Pulmonary artery endothelial cell (primary cell): ENCODE data around the gene ANO8. TPM values are rescaled to one million over a fixed set of nuclear protein-coding genes. Genes with fewer than 3 reads are reported as not detected.
"Not testable (repeated sequence)": the region's sequence is repeated elsewhere in the genome, so short reads cannot be mapped to it uniquely, and the experiment has no call there.

ENCODE experiments used
- DNase-seq: peaks from one replicate; pipeline ENCODE4 v3.0.0-alpha.2; 2011; ENCODE audit warnings: low read depth, low spot score
- total RNA-seq: library from RNA; depleted of rRNA; stranded (reverse); fragments of >200 nt; gene quantifications from 2 replicates; pipeline ENCODE4 v1.2.3, GENCODE V29; 2014

ANO8 gene
- total RNA-seq, 1 donor from 2014 or later, result 2.0 TPM

DNA sequence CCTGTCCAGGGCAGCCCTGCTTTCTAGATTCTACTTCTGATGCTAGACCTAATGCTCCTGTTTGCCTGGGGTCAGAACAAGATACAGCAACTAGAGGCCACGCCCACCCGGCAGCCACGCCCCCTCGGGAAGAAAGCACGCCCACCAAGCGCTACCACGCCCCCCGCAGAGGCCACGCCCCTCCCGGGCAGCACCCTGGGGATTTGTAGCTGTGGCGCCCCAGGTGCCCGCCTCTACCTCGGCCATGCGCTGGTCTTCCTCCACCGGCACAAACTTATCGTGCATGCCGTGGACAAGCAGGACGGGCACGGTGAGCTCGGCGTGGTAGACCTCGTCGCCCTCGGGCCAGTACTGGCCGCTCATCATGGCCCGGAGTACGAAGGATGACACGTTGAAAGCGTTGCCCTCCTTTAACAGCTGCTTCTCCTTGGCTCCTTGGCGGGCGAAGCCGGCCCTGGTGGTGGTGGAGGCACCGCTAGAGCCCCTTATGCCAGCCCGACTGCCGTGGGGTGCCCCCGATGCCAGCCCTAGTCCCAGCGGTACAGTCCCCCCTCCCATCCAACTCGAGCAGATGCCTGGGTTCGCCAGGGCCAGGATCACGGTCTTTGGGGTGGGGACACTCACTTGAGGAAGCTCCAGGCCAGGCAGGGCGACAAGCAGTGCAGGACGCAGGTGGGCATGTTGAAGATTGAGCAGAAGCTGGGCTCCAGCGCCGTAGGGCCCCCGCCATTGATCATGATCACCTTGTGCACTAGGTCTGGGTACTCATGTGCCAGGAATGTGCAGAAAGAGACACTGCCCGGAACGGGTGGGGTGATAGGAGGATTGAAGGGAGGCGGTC lies 40.4 kb downstream of the ANO8 start:
- no peak for DNase-seq

DNA sequence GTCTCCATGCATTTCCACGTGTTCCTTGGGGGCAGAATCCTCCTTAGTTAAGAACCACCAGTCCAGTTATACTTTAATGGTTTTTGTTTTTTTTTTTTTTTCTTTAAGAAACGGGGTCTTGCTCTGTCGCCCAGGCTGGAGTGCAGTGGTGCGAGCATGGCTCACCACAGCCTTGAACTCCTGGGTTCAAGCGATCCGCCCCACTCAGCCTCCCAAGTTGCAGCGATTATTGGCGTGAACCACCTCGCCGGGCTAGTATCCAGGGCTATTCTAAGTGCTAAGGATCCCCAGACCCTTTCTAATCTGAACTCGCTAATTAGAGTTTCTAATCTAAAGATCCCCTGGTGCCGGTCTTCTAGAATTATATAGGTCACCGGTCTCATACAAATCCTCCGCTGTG lies 41.0 kb downstream of the ANO8 start:
- no peak for DNase-seq

DNA sequence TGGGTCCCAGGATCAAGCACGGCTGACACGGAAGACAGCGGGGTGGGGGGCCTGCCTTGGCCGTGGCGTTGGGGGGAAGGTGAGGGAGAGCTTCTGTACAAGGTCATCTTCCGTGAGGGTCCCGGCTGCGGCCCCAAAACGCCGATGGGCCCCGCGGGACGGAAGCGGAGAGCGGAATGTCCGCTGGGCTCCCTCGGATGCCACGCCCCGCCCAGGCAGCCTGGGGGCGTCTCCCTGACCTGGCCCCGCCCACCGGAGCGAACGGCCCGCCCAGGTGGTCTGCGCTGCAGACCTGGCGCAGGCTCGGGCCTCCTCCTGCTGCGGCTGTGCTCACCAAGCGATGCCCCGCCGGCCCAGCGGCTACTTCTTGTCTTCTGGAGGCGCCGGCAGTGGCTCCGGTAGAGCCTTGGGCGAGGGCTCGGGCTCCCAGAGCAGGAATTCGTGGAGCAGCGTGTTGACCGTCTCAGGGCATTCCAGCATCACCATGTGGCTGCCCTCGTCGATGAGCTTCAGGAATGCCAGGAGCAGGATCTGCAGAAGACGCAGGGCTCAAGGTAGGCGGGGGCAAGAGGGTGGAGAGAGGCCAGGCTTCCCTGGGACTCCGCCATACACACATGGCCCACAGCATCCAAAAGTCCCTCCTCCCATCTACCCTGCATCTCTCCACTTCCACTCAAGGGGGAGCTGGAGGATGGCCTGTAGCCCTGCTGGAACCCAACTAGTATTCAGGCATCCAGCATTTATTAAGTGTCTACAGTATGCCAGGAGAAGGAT lies 42.2 kb downstream of the ANO8 start:
- peak; percentile 69 for DNase-seq

DNA sequence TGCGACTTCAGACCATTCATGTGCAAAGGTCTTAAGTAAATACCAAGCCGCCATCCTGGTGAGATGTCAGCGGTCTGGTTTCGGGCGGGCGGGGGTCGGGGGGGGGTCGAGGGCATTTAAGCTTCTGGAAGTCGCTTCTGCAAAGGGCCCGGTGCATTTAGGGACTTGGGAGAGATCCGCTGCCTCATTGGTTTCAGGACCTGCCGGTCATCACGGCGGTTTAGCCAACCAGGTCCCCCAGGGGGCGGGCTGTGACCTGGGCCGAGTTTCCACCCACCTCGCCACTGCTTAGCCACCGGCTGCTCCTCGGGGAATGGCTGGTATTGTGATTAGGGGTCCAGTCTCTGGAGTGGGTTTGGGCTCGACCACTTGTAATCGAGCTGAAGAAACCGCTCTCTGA lies 45.2 kb downstream of the ANO8 start:
- DNase-seq, result peak; percentile 60

DNA sequence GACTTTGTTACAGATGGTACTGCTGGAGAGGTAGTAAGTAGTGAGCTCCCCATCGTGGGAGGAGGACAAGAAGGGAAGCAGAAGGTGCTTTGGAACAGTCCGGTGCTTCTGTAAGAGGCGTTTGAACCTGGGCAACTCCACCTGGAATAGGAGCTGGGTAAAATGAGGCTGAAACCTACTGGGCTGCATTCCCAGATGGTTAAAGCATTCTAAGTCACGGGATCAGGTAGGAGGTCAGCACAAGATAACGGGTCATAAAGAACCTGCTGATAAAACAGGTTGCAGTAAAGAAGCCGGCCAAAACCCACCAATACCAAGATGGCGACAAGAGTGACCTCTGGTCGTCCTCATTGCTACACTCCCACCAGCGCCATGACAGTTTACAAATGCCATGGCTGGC lies 47.9 kb downstream of the ANO8 start:
- no peak for DNase-seq

DNA sequence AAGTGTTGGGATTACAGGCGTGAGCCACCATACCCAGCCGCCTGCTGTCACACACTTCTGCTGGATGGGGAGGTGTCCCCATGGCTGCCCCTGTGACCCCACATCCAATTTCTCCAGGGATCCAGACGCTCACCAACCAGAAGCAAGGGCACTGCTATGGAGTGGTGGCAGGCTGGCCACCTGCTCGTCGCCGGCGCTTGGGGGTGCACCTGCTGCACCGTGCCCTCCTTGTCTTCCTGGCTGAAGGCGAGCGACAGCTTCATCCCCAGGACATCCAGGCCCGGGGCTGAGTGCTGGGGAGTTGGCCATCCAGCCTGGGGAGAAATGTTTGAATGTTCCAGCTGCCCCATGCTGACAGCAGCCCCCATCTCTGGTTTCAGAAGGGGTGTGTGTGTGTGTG lies 48.4 kb downstream of the ANO8 start:
- no peak for DNase-seq

DNA sequence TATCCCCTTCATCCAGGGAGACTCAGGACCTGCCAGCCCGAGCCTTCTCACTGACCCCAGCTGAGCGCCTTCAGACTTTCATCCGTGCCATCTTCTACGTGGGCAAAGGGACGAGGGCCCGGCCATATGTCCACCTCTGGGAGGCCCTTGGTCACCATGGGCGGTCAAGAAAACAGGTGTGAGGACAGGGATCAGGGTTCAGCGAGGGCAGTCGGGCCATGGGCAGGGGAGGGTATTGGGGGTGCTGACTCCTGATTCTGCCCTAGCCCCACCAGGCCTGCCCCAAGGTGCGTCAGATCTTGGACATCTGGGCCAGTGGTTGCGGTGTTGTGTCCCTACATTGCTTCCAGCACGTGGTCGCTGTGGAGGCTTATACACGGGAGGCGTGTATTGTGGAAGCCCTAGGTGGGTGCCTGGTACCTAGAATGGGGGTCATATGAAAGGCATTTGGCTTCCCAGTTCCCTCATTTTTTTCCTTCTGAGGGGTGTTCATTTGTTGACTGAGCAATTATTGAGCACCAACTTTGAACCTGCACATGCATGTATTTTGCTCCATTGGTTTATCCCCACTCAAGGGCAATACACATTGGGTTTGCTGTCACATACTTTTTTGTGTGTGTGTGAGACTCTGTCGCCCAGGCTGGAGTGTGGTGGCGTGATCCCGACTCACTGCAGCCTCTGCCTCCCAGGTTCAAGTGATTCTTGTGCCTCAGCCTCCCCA lies 49.1 kb downstream of the ANO8 start:
- no peak for DNase-seq

DNA sequence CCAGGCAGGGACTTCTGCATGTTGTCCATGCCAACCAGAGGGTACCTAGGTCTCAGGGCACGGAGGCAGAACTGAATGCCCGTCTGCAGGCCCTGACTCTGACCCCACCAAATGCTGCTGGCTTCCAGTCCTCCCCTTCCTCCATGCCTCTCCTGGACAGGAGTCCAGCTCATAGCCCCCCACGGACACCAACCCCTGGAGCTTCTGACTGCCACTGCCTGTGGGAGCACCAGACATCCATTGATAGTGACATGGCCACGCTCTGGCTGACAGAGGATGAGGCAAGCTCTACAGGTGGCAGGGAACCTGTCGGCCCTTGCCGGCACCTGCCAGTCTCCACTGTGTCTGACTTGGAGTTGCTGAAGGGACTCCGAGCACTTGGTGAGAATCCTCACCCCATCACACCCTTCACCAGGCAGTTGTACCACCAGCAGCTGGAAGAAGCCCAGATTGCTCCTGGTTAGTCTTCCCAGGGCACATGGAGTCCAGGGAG lies 51.1 kb downstream of the ANO8 start:
- no peak for DNase-seq

DNA sequence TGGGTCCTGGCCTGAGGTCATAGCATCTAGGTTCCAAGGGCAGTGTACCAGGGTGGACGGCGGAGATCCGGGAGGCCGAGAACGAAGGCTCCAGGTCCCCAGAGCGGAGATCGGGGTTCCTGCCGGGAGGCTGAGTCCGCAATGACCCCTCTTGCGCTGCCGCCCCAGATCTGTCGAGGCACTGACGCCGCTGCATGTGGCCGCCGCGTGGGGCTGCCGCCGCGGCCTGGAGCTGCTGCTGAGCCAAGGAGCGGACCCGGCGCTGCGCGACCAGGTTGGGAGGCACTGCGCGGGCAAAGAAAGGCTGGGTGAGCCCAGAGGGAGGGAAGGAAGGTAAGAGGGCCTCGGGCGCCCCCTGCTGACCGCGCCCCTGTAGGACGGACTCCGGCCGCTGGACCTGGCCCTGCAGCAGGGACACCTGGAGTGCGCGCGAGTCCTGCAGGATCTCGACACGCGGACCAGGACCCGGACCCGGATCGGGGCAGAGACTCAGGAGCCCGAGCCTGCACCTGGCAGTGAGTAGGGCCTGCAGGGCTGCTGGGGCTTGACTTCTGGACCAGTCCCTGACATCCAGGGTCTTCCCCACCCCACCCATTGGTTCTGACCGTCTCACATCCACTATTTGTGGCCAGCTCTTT lies 52.0 kb downstream of the ANO8 start:
- DNase-seq, result peak; percentile 50

DNA sequence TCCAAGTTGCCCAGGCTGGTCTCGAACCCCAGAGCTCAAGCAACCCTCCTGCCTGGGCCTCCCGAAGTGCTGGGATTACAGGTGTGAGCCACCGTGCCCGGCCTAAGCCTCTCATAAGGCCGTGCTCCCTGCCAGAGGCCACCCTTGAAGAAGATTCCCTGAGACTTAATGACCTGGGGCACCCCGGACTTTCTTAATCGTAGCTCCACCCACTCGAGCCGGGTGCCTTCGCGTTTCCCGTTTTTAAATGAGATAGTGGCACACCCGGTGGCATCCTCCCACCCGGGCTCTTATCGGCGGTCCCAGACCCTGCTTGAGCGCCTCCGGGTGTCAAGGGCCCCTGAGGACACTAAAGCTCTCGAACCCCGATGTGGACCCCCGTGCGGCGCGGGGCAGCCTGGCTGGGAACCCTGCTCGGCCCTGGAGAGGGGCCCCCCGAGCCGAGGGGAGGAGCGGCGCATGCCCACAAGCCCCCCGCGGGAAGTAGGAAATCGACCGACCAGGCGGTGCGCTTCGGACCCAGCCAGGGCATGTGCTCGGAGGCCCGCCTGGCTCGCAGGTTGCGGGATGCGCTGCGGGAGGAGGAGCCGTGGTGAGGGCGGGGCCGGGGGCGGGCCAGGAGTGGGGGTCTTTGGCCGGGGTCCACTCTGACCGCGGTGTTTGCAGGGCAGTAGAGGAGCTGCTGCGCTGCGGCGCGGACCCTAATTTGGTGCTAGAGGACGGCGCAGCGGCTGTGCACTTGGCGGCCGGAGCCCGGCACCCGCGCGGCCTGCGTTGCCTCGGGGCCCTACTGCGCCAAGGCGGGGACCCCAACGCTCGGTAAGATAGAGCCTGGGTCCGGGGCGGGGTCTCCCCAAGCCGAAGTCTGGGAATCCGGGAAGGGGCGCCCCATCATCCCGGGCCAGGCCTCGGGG lies 53.0 kb downstream of the ANO8 start, which contains the start of gene ANKLE1:
ANKLE1 (plus strand) TSS at position 511 of the 914 bp plus-strand sequence; CDS start at position 531, 20 bp downstream.
- no peak for DNase-seq

DNA sequence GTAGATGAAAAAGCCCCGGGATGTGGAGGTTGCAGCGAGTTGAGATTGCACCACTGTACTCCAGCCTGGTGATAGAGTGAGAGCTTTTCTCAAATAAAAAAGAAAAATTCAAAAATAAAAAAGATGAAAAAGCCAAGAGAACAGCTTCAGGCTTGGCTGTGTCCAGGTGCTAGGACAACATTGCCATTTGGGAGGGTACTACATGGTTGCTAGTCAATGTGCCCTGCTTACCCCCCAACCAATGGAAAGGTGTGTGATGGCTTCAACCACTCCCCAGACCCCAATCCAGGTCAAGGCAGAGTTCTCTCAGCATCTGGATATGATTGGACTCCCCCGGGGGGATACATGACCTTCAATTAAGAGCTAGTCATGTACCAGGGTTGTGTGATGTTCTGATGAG lies 55.2 kb downstream of the ANO8 start:
- DNase-seq, result no peak

DNA sequence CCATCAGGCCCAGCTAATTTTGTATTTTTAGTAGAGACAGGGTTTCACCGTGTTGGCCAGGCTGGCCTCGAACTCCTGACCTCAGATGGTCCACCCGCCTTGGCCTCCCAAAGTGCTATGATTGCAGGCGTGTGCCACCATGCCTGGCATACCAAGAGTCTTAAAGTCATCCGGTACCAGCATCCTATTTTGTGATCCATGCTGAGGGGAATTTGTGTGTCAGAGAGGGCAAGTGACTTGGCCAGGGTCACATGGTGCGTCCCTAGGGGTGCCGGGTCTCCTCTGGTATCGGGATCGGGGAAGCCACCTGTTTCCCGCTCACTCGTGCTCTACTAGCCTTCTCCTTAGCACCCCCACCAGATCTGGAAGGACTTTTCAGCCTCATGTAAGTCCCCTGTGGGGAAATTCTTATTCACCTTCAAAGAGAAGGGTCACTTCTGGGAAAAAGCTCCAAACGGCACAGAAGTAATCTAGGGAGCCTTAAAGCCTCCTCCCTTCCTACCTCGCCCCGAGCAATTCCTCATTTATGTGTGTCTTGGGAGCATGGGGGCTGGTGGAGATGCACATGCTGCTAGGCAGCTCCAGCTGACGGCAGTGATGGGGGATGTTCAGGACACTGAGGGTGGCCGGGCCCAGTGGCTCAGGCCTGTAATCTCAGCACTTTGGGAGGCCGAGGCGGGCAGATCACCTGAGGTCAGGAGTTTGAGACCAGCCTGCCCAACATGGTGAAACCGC lies 59.0 kb downstream of the ANO8 start:
- DNase-seq, result no peak

DNA sequence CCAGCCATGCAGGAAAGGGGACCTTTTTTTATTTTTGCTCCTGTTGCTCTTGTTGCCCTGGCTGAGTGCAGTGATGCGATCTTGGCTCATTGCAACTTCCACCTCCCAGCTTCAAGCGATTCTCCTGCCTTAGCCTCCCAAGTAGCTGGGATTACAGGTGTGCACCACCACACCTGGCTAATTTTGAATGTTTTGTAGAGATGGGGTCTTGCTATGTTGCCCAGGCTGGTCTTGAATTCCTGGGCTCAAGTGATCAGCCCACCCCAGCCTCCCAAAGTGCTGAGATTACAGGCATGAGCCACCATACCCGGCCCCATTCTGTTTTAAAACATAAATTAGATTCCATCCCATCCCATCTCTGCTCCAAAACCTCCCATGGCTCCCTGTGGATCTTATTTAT lies 59.8 kb downstream of the ANO8 start:
- DNase-seq, result not testable (repeated sequence)

Other genes with a start within 250 kb of the ANO8 start
- gene USE1, start 119.5 kb downstream of the ANO8 start, total RNA-seq, result 19.1 and 19.3 TPM in 2 replicates
- 2.3 and 3.4 TPM in 2 replicates for gene OCEL1, start 108.6 kb downstream of the ANO8 start, total RNA-seq
- gene NR2F6, start 88.9 kb downstream of the ANO8 start, total RNA-seq, result 40.4 and 45.7 TPM in 2 replicates
- 5.0 and 5.7 TPM in 2 replicates for gene USHBP1, start 70.1 kb downstream of the ANO8 start, total RNA-seq
- 126 and 150 TPM in 2 replicates for gene BABAM1, start 67.4 kb downstream of the ANO8 start, total RNA-seq
- 1.3 and 3.0 TPM in 2 replicates for gene ANKLE1, start 53.0 kb downstream of the ANO8 start, total RNA-seq
- gene ABHD8, start 31.4 kb downstream of the ANO8 start, total RNA-seq, result 7.5 TPM in 2 replicates
- 35.8 and 44.0 TPM in 2 replicates for gene MRPL34, start 29.0 kb downstream of the ANO8 start, total RNA-seq
- gene DDA1, start 25.3 kb downstream of the ANO8 start, total RNA-seq, result 30.0 and 30.3 TPM in 2 replicates
- 16.6 and 33.8 TPM in 2 replicates for gene GTPBP3, start 2.7 kb upstream of the ANO8 start, total RNA-seq
- gene PLVAP, start 42.5 kb upstream of the ANO8 start, total RNA-seq, result 0.21 and 0.46 TPM in 2 replicates
- gene CCDC194, start 59.3 kb upstream of the ANO8 start, total RNA-seq, result 0.13 and 0.63 TPM in 2 replicates
- gene BST2, start 70.8 kb upstream of the ANO8 start, total RNA-seq, result 161 and 210 TPM in 2 replicates
- 36.1 and 43.0 TPM in 2 replicates for gene MVB12A, start 85.2 kb upstream of the ANO8 start, total RNA-seq
- gene TMEM221, start 113.8 kb upstream of the ANO8 start, total RNA-seq, result 0.04 TPM in 1 of 2 replicates, not detected in the other
- not detected in 2 replicates for gene NXNL1, start 126.1 kb upstream of the ANO8 start, total RNA-seq
- 9.8 and 10.0 TPM in 2 replicates for gene SLC27A1, start 135.7 kb upstream of the ANO8 start, total RNA-seq
- 44.6 and 45.2 TPM in 2 replicates for gene PGLS, start 176.8 kb upstream of the ANO8 start, total RNA-seq
- gene COLGALT1, start 220.8 kb upstream of the ANO8 start, total RNA-seq, result 107 and 142 TPM in 2 replicates